Measurements from ENCODE around the gene PLEKHB2. TPM values are rescaled to one million over a fixed set of nuclear protein-coding genes. Genes with fewer than 3 reads are reported as not detected.
"Not testable (repeated sequence)": the region's sequence is repeated elsewhere in the genome, so short reads cannot be mapped to it uniquely, and the experiment has no call there.

The PLEKHB2 gene
- polyA plus RNA-seq, 1 experiment = 70.5 TPM

DNA sequence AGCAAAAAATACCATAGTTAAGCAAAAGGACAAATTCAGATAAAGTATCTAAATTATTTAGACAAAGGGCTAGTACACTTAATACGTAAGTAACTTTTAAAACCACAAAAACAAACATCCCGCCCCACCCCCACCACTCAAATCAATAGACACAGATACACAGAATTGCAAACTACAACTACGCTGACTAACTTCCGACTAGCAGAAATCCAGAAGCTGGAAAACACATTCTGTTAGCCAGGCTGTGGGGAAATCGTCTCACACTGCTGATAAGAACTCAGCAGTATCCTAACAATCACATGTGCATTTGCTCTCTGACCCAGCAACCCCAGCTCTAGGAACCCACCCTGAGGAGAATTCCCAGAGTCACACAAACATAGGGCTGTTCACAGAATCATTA is 28.4 kb upstream of the PLEKHB2 start:
- H3K9me3 ChIP-seq (ENCODE audit: control insufficient read depth, insufficient read depth, low read length) = no peaks in the 10 kb centered on the region
- H3K4me3 ChIP-seq (ENCODE audit: low read depth, low read length) = no peak overlapping the region
- no peak for DNase-seq (ENCODE audit: low read depth, low spot score)
- no peak for TF ChIP-seq CTCF (IDR thresholded peaks at IDR 0.05; ENCODE audit: low read depth, low read length)
- no peak overlapping the region for H3K27ac ChIP-seq (ENCODE audit: low read depth, low read length)
- ChIA-PET POLR2A (no interaction called here), CTCF (no interaction called here)
- no peaks in the 10 kb centered on the region for H3K27me3 ChIP-seq (ENCODE audit: control insufficient read depth, insufficient read depth, low read length)

GRCh38 chr2:131077182-131077846 is 27.8 kb upstream of the PLEKHB2 start:
- no peak for DNase-seq (ENCODE audit: low read depth, low spot score)
- no peak overlapping the region for H3K4me3 ChIP-seq (ENCODE audit: low read depth, low read length)
- TF ChIP-seq CTCF (IDR thresholded peaks at IDR 0.05; ENCODE audit: low read depth, low read length) = no peak
- ChIA-PET CTCF (no interaction called here), POLR2A (no interaction called here)
- H3K27me3 ChIP-seq (ENCODE audit: control insufficient read depth, insufficient read depth, low read length) = no peaks in the 10 kb centered on the region
- no peak overlapping the region for H3K27ac ChIP-seq (ENCODE audit: low read depth, low read length)
- no peaks in the 10 kb centered on the region for H3K9me3 ChIP-seq (ENCODE audit: control insufficient read depth, insufficient read depth, low read length)

DNA sequence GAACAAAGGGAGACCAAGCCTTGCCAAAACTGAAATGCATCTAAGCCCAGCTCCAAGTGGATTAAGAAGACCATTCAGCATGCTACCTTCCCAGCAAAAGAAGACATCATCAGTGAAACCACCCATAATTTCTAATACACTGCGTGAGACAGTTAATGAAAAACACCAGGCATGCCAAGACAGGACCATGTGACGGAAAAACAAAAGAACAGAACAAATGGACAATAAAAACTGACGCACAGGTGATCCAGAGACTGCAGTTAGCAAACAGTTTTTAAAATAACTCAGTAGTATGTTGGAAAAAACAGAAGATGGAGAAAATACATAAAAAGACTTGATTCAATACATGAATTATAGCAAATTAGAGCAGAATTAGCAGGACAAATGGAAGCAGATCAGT is 27.2 kb upstream of the PLEKHB2 start:
- POLR2A ChIA-PET = no interaction called here

GRCh38 chr2:131079931-131080330 is 25.2 kb upstream of the PLEKHB2 start:
- POLR2A ChIA-PET; H3K27ac ChIP-seq (ENCODE audit: low read depth, low read length); CTCF ChIA-PET; H3K4me3 ChIP-seq (ENCODE audit: low read depth, low read length); H3K27me3 ChIP-seq (ENCODE audit: control insufficient read depth, insufficient read depth, low read length); H3K9me3 ChIP-seq (ENCODE audit: control insufficient read depth, insufficient read depth, low read length); DNase-seq (ENCODE audit: low read depth, low spot score): not testable (repeated sequence)

More for the DNA sequence above, 27.2 kb upstream of the PLEKHB2 start:
- no peak for DNase-seq (ENCODE audit: low read depth, low spot score)
- H3K27ac ChIP-seq (ENCODE audit: low read depth, low read length) = no peak overlapping the region
- no peak overlapping the region for H3K4me3 ChIP-seq (ENCODE audit: low read depth, low read length)
- no peak for TF ChIP-seq CTCF (IDR thresholded peaks at IDR 0.05; ENCODE audit: low read depth, low read length)
- no peaks in the 10 kb centered on the region for H3K9me3 ChIP-seq (ENCODE audit: control insufficient read depth, insufficient read depth, low read length)
- CTCF ChIA-PET = no interaction called here
- H3K27me3 ChIP-seq (ENCODE audit: control insufficient read depth, insufficient read depth, low read length) = no peaks in the 10 kb centered on the region

DNA sequence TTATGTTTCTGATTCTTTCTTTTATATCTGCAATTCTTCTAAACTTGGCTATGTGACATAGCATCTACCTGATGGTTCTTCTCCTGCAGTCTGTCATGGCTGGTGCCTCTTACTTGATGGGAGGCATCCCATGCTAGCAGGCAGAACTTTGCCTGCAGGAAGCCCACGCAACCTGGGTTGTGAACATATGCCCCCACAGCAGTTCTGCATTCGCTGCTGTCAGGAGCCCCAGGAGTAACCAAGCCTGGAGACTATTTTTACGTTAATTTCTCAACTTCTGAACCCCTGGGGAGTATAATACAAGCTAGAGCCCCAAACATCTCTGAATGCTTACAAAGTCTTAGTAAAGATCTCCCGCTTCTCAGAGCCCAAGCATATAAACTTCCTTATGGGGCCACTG is 23.9 kb upstream of the PLEKHB2 start:
- POLR2A ChIA-PET = no interaction called here
- TF ChIP-seq CTCF (IDR thresholded peaks at IDR 0.05; ENCODE audit: low read depth, low read length) = no peak

GRCh38 chr2:131085646-131086045 is 19.5 kb upstream of the PLEKHB2 start:
- no peaks in the 10 kb centered on the region for H3K27me3 ChIP-seq (ENCODE audit: control insufficient read depth, insufficient read depth, low read length)
- ChIA-PET POLR2A (no interaction called here), CTCF (no interaction called here)
- H3K27ac ChIP-seq (ENCODE audit: low read depth, low read length) = no peak overlapping the region
- TF ChIP-seq CTCF (IDR thresholded peaks at IDR 0.05; ENCODE audit: low read depth, low read length) = no peak
- H3K9me3 ChIP-seq (ENCODE audit: control insufficient read depth, insufficient read depth, low read length) = no peaks in the 10 kb centered on the region
- no peak for DNase-seq (ENCODE audit: low read depth, low spot score)
- no peak overlapping the region for H3K4me3 ChIP-seq (ENCODE audit: low read depth, low read length)

More for the DNA sequence above, 23.9 kb upstream of the PLEKHB2 start:
- no peak for DNase-seq (ENCODE audit: low read depth, low spot score)
- Histone ChIP-seq H3K27ac (ENCODE audit: low read depth, low read length) (no peak overlapping the region), H3K4me3 (ENCODE audit: low read depth, low read length) (no peak overlapping the region), H3K9me3 (ENCODE audit: control insufficient read depth, insufficient read depth, low read length) (no peaks in the 10 kb centered on the region), H3K27me3 (ENCODE audit: control insufficient read depth, insufficient read depth, low read length) (no peaks in the 10 kb centered on the region)
- CTCF ChIA-PET = no interaction called here
